GM21576 (cell line): ENCODE results near the gene SENP1.

Source experiments
- ATAC-seq: cut with Tn5 transposase; IDR thresholded peaks from one replicate; pipeline ENCODE4 v1.9.1; 2021; ENCODE audit warnings: mild to moderate bottlenecking, moderate library complexity; ENCODE audit not compliant: unreplicated experiment

The SENP1 gene

DNA sequence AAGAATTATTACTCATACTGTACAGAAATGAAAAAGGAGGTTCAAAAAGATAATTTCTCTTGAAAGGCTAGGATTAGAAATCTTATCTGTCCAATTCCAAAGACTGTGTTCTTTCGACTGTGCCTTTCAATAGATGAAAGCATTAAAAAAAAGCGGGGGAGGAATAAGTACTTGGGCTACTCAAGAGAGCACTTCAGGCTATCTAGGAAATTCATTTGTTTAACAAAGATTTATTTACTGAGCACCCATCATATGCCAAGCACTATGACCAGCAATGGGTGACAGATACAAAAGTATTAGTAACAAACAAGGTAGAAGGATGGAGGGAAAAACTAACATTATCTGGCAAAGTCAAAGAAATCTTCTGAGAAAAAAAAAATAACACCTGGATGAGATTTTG lies 37.4 kb downstream of the SENP1 start:
- ATAC-seq = no peak

DNA sequence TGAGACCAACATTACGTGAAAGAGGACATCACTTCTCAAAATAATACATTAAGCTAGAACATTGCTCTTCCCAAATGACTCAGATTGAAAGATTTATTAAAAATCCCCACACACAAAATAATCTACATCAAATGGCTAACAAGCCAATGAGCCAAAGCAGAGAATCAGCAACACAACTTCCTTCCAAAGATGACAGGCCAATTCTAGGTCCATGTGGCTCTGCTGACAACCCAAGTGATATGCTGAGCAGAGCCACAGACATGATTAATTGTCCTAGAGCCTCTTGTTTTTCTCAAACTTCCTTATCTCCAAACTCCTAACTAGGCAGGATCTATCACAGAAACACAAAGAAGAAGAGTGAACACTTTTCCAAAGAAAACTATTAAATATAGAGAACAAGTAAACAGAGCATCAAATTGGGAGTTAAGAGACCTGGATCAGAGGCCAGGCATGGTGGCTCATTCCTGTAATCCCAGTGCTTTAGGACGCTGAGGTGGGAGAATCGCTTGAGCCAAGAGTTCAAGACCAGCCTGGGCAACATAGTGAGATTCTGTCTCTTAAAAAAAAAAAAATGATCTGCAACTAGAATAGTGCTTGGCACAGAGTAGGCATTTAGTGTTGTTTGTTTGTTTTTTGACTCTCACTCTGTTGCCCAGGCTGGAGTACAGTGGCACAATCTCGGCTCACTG lies 38.5 kb downstream of the SENP1 start:
- no peak for ATAC-seq

DNA sequence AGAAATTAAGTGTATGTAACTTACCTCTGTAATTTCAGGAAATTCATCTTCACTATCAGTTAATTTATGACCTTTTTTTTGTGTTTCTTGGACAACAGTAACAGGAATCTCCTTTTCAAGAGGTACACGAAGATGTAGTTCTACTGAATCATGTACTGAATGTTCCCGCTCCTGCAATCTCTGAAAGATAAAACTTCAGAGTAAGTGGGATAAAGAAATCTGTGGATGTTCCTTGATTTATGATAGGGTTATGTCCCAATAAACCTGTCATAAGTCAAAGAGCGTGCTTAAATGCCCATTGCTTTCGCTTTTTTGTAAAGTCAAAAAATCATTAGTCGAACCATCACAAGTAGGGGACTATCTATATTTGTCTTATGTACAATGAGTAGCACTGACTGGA lies 40.8 kb downstream of the SENP1 start:
- no peak for ATAC-seq

DNA sequence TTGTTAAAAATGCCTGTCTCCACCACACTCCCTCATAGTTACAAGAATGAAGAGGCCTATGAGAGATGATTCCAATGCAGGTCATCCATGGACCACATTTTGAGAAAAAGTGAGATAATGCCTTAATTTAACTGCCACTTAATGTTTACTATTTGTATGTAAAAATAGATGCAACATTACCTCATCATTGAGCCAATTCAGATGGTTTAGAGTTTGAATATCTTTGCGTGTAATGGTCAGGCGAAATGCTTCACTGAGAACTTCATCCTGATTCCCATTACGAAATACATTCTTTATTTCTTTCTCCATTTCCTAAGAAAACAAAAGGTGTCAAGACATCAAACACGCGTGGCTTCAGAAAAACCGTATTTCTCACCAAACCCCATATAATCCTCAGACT lies 42.3 kb downstream of the SENP1 start:
- no peak for ATAC-seq

DNA sequence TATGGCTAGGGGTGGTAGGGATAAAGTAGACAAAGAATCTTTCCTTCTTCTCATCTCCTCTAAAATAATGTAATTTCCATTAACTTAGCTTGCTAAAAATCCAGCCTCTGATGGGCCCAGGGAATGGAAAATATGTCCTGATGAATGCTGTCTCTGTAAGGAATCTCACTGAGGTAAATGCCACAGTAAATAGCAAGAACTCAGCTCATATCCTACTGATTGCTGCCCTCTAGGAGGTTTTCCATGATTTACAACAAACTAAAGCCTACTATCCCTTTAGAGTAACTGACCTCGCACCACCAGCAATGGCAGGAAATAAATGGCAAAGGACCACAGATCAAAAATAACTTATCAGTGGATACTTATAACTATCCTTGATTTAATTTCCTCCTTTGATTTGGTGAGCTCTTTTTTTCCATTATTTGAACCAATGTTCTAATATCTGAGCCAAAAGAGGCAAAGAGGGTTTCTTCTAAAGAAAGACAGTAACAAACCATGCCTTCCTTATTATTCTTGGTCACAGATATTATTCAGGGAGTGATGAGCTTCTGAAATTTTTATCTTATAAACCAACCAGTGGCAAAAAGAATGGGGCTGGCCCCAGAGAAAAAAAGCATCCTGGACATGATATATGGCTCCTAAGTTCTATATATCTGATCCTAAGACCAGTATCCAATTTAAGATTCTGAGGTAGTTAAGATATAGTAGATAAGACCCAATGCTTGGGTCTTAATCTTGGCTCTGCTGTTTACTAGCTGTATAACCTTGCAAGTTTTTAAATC lies 43.8 kb downstream of the SENP1 start:
- ATAC-seq = no peak

DNA sequence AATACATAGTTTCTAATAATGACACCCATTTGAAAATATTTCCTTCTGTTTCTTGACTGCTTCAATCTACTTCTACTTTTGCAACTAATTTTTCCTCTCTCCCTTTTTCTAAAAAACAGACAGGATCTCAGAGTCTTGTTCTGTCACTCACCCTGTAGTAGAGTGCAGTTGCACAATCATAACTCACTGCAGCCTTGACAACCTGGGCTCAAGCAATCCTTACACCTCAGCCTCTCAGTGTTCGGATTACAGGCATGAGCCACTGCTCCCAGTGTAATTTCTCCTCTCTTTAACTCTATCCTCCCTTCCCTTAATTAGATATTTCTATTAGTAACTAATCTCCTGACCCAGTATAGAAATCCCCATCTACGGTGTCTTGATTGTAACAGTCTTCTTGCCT lies 45.4 kb downstream of the SENP1 start:
- no peak for ATAC-seq

DNA sequence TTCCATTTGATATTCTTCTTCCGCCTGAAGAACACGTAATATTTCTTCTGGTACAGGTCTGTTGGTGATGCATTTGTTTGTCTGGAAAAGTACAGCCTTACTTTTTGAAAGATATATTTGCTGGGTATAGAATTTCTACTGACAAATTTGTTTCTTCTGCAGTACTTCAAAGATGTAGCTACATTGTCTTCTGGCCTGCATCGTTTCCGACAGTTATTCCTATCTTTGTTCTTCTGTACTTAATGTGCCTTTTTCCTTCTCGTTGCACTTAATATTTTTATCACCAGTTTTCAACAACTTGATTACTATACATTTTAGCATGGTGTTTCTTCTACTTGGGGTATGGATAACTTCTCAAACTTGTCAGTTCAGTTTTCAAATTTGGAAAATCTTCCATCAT lies 47.1 kb downstream of the SENP1 start:
- ATAC-seq = no peak

DNA sequence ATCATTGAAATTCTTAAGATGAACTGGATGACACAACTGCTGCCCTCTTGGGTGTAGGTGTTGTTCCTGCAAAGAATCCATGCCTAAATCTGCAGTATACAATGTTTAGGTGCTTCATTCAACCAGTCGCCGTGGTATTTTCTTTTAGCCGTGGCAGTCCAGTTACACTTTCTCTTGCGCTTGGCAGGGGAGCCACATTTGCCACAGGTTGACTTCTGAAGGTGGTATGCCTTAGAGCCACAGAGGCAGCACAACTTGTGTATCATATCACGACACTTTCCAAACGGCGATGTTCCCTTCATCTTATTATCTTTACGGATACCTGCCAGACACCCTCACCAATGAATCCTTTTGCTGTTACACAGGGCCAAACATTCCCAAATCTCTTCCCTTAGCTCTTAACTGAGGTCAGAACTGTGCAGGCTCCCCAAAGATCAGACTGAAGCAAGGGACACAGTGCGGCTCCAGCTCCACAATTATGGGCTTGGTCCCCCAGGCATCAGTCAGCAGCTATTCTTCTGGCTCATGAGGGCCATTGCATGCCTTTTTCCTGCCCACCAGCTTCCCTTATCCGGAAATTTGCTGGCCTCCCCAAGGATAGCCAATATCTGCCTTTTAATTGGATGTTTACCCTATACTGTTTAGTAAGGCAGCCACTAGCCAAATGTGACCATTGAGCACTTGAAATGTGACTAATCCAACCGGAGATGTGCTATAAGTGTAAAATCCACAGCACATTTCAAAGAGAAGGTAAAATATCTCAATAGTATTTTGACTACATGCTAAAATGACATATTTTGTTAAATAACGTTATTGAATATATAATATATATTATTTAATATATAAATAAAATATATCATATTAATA lies 50.7 kb downstream of the SENP1 start:
- no peak for ATAC-seq

DNA sequence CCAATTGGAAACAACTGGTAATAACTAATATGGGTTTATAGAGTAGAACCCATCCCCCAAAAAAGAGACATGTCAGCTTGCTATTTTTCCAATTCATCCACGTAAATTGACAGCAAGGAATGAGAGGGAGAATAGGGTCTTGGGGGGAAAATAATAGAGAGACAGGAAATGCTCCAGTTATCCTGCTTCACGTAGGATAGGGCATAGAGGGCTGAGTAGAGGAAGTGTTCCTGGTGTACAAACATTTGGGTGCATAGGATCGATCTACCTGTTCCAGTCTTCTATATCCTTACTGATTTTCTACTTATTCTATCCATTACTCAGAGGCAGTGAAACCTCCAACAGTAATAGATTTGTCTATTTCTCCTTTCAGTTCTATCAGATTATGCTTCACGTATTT lies 52.0 kb downstream of the SENP1 start:
- ATAC-seq = no peak

DNA sequence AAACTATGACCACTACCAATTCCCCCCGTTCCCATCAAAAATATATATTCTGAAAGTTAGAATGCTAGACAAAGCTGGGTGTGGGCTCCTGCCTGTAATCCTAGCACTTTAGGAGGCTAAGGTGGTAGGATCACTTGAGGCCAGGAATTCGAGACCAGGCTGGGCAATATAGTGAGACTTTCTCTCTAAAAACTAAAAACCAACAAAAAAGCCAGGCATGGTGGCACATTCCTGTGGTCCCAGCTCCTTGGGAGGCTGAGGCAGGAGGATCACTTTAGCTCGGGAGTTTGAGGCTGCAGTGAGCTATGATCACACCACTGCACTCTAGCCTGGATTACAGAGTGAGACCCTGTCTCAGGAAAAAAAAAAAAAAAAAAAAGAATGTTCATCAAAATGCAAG lies 52.8 kb downstream of the SENP1 start:
- no peak for ATAC-seq

DNA sequence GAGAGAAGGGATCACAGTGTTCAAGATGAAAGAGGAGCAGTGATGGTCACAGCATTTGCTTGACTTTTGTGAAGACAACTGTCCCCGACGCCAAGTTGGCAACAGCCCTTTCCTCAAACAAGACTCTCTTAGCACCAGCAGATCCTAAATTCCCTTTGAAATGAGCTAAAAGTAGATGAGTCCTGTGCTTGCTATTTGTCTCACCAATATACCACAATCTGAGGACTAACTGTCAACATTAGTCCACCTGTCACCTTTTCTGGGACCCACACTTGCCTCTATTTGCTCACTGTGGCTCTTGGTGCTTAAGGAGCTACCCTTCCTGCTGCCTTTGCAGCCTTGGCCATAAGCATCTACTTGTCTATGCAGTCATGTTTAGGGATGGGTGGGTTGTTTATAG lies 54.2 kb downstream of the SENP1 start:
- ATAC-seq = no peak

DNA sequence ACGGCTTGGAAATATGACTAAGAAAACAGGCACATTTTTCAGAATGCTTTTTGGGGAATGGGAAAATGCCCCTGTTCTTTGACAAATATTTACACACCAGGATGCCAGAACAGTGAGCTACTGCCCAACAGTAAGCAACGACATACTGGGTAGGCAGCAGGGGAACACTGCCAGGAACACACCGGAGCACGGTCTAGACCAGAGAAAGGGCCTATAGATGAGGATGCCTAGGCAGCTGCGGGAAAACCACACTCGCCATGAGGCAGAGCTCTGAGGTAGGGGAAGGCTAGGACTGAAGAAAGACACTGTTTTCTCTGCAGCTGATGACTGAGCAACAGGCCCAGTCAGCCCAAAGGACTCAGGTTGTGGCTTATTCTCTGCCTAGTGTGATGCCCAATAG lies 55.7 kb downstream of the SENP1 start:
- ATAC-seq = no peak

DNA sequence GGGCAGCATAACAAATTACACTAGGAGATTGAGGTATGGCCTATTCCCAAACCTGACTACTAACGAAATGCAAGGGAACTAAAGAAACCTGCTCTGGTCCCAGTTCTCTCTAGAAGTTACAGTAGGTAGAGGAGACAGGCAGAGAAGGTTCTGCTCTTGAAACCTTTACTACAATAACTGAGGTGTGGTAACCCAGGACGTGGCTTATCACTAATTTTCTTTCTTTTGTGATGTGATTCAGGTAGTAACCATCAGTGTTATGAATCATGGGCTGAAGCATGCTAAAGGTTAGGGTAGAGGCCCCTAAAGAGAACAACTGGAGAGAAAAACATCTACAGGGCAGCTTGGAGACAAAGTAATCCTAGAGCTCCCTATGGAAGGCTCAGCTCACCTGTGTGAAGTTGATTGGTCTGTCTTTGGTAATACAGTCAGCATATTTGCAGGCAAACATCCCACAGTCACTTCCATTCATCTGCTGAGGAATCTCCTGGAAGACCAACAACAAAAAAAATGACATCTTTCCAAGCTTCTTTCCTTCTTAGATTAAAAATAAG lies 59.8 kb downstream of the SENP1 start:
- ATAC-seq = no peak

DNA sequence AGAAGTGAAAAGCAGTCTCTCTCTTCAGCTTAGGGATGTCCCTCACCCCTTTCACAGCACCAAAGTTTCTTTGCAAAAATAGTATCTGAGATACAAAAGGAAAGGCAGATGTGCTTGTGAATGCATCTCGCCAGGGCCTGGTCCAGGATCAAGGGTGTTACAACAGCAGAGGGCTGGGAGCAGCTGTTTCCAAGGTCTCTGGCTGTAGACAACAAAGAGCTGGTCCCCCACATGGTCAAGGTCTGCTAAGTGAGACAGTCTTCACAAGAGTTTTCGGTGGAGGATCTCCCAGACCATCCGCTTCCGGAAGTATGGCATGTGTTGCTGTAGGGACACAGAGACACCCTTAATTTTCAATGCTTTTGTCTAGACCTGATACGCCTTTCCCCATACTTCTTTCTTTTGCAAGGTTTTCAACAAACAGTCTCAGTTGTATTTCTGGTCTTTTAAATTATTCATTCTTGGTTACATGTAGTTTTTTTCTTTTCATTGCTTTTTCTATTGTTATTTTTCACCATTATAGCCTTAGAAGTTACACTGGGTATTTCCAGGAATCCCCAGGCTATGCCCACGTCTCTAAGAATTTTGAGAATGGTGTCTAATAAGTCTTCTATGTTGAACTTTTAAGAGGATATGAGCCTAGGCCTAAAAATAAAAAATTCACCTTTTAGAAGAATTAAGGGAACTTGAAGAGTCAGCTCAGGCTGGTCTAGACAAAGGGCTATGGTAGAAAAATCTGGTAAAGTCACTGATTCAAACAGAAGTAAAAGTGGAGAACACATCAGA lies 60.6 kb downstream of the SENP1 start:
- ATAC-seq = no peak

DNA sequence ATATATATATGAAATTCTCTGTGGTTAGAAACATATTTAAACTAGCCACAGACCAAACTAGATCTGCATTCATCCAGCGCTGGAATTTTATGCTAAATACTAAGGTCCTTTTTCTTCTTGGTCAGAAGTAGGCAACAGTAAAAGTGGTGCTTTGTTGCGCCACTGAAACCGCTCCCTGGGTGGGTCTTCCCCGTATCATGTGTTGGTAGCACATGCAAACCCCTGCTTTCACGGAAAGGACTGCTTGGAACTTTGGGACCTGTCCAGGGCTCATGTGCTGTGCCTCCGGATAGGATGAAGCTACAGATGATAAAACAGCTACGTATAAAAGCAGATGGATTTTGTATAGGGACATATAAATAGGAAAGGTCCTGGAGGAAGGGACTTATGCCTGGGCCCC lies 61.5 kb downstream of the SENP1 start:
- ATAC-seq = no peak

DNA sequence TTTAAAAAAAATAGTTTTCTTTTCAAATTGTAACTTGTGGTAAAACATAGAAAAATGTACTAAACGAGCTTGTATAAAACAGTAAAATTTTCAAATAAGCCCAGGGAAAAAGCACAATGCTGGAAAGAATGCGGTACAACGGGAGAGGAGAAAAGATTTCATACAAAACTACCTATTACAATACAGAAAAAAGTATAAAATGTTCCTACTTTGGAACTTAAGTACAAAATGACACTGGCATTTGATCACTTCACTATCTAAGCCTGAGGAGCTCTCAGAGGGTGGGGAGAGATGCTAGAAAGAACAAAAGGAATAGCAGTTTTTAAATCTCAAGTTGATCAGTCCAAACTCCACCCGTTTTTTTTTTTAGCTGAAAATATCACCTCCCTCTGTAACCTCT lies 62.1 kb downstream of the SENP1 start:
- no peak for ATAC-seq

DNA sequence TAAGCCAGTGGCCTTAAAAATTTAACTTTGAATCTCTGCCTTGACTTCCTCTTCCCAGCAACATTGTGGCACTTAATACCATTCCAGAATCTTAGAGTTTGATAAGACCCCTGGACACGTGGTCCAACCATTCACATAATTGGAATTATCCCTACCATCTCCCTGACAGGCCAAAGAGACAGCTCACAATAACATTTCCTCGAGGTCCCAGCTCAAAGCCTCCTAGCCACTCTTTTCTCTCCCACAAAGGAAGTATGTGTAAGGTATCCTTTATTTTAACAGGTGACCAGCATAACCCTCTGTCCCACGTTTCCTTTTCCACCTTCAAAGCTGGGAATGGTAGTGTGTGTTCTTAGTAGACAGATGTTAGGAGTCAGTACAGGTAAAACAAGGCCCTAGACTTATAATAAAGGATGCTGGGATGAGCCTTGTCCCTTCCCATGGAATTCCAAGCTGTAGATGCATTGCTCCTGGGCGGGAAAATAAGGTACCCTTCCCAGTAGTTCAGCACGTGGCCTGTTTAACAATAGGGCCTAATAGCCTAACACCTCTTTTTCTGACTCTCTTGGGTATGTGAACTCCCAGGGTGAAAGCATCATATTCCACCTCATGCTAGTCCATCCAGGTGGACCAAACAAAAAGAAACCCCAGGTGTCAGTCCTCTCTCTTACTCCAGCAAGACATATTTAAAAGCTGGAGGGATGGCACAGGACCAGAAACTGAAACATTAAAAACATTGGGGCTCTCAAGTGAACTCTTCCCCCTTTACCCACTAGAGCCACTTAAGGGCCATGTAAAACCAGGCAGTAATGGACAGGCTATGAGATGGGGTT lies 64.1 kb downstream of the SENP1 start:
- ATAC-seq = no peak

DNA sequence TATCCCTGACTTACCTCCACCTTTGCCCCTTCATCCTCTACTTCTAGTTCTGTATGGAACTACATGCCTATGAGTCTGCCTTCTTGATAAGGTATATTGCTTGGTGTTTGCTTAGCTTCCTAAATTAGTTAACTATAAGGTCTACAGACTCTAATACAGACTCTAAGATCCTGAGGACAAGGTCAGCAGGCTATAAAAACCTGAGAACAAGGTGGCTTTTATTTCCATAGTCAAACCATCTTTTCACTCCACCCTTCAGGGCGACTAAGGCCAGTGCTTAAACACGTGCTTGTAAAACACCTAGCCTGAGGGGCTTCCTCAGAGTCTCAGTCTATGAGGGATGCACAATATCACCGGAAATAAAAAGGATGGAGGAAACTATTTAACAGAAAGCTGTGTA lies 65.5 kb downstream of the SENP1 start:
- no peak for ATAC-seq

DNA sequence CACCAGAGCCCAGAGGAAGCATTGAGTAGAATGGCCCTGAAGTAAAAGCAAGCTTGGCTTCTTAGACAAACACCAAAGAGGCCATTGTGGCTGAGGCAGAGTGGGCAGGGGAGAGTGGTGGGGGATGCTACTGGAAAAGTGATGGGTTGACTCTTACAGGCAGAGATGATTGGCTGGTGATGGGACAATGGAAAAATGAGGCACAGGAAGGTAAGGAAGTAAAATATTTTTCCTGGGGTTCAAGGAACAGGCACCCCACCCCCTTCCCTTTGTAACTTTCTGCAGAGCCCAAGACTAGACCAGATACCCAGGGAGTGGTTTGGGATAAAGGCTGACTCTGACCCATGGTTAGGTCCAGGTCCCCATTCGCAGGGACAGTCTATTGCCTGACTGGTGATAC lies 66.7 kb downstream of the SENP1 start:
- ATAC-seq = no peak

DNA sequence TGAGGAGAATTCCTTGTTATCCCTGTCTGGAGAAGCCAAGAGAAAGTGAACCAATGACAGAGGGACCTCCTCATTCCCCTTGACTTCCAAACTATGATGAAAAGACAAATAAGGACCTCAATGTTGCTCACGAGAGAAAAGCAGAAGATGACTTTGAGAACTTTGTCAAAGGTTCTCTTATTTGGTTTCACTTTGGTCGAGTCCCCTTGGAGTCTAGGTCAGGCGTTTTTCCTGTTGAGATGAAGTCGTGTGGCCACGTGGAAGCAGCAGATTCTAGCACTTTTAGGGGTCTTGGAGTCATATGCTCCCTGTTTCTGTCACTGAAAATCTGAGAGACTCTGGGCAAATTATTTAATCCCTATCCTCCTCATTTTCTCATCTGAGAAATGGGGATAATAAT lies 67.8 kb downstream of the SENP1 start:
- no peak for ATAC-seq
